Hematopoietic multipotent progenitor cell treated with erythropoietin and hydrocortisone succinate and interleukin-3 and kit ligand, for 17 days (in vitro differentiated cells): ENCODE data around the gene WFDC2.
A peak's percentile ranks its signal among the peaks of the same experiment; 100 is the strongest.

Experiments
- DNase-seq: peaks from one replicate; pipeline ENCODE4 v3.0.0-alpha.2; 2015; ENCODE audit warnings: low spot score

WFDC2 gene

GRCh38 chr20:45469336-45470261 lies at the start of gene WFDC2:
TSS of gene WFDC2 (plus strand) at chr20:45469753. CDS start at chr20:45469782, 29 bp downstream.
- DNase-seq = no peak

GRCh38 chr20:45420125-45420524 lies 49.4 kb upstream of the WFDC2 start:
- DNase-seq = no peak

GRCh38 chr20:45423700-45424099 lies 45.9 kb upstream of the WFDC2 start:
- no peak for DNase-seq

- no peak for DNase-seq
Measured at GRCh38 chr20:45425561-45425960, 44.0 kb upstream of the WFDC2 start.

GRCh38 chr20:45426320-45427016 lies 43.1 kb upstream of the WFDC2 start:
- DNase-seq = no peak

- DNase-seq = no peak
Measured at GRCh38 chr20:45427236-45428149, 42.1 kb upstream of the WFDC2 start.

GRCh38 chr20:45429618-45430017 lies 39.9 kb upstream of the WFDC2 start:
- no peak for DNase-seq

- DNase-seq = no peak
Measured at GRCh38 chr20:45432294-45432693, 37.3 kb upstream of the WFDC2 start.

- no peak for DNase-seq
Measured at GRCh38 chr20:45433316-45433715, 36.2 kb upstream of the WFDC2 start.

GRCh38 chr20:45433976-45434375 lies 35.6 kb upstream of the WFDC2 start:
- DNase-seq = no peak

GRCh38 chr20:45436732-45437485 lies 32.6 kb upstream of the WFDC2 start:
- peak; percentile 90 for DNase-seq

- DNase-seq = no peak
Measured at GRCh38 chr20:45440424-45440823, 29.1 kb upstream of the WFDC2 start.

- DNase-seq = no peak
Measured at GRCh38 chr20:45440891-45441685, 28.5 kb upstream of the WFDC2 start.

- DNase-seq = no peak
Measured at GRCh38 chr20:45441746-45442145, 27.8 kb upstream of the WFDC2 start.

- DNase-seq = no peak
Measured at GRCh38 chr20:45444050-45444449, 25.5 kb upstream of the WFDC2 start.

GRCh38 chr20:45445805-45446562 lies 23.6 kb upstream of the WFDC2 start:
- DNase-seq = no peak

- no peak for DNase-seq
Measured at GRCh38 chr20:45448270-45448669, 21.3 kb upstream of the WFDC2 start.

GRCh38 chr20:45449528-45449927 lies 20.0 kb upstream of the WFDC2 start:
- DNase-seq = no peak

GRCh38 chr20:45450097-45450818 lies 19.3 kb upstream of the WFDC2 start:
- peak; percentile 54 for DNase-seq
